ENCODE measurements around the gene RADIL.

Gene RADIL

DNA sequence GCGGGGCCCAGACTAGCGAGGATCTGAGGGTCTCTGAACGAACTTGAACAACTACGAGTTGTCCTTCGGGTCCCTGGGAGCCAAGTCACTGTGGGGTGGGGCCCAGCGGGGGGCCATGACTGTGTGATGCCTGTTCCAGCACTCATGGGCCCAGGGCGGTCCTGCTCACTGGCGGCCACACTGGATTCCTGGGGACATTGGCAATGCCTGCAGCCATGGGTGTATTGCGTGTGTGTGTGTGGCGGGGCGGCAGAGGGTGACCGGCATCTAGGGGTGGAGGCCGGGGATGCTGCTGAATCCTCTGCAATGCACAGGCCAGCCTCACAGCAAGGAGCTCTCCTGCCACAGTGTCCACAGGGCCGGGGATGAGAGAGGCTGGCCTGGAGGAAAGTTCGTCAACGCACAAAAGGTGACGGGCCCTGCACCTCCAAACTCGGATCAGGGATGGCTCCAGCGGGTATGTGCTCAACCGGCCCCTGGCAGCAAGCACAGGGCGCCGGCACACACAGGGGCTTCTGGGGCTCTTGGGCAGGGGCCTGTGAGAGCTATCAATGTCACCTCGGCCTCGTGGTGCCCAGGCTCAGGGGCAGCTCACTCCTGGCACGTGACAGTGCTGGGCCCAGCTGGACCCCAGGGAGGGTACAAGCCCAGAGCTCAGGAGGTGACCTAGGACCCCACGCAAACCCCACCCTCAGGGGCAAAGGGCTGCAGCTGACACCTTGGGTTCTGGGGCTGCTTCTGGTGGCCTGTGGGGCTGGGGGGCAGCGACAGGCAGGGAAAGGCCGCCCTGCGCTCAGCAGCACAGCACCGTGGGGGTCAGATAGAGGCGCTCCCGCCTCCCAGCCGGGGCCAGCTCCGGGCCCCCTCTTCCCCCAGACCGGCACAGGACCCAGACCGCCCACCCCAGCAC, 49.6 kb downstream of the RADIL start:
- Histone ChIP-seq H3K9ac (ENCODE audit: low read depth, low read length, poor library complexity, severe bottlenecking) (no peak overlapping the region), H3F3A (ENCODE audit: low read depth) (no peaks in the 10 kb centered on the region), H4K20me1 (ENCODE audit: insufficient read depth, low read length, poor library complexity, severe bottlenecking) (no peaks in the 10 kb centered on the region), H3K4me1 (ENCODE audit: insufficient read depth, low read length, poor library complexity, severe bottlenecking) (no peaks in the 10 kb centered on the region), H3K9me3 (ENCODE audit: insufficient read depth, low read depth, low read length) (no peaks in the 10 kb centered on the region), H3K27me3 (ENCODE audit: insufficient read depth, low read length, poor library complexity, severe bottlenecking) (no peaks in the 10 kb centered on the region), H3K36me3 (ENCODE audit: insufficient read depth, low read length) (no peaks in the 10 kb centered on the region), H3K79me2 (ENCODE audit: insufficient read depth, low read length) (no peaks in the 10 kb centered on the region), H2AFZ (ENCODE audit: low read length) (no peak overlapping the region), H3K4me2 (ENCODE audit: low read depth, low read length, poor library complexity, severe bottlenecking) (no peak overlapping the region), H3K4me3 (ENCODE audit: low read length, poor library complexity, severe bottlenecking) (no peak overlapping the region), H3K9me2 (replicated peaks; ENCODE audit: low read depth, low read length) (no peaks in the 10 kb centered on the region)
- TF ChIP-seq, protein P1, sequence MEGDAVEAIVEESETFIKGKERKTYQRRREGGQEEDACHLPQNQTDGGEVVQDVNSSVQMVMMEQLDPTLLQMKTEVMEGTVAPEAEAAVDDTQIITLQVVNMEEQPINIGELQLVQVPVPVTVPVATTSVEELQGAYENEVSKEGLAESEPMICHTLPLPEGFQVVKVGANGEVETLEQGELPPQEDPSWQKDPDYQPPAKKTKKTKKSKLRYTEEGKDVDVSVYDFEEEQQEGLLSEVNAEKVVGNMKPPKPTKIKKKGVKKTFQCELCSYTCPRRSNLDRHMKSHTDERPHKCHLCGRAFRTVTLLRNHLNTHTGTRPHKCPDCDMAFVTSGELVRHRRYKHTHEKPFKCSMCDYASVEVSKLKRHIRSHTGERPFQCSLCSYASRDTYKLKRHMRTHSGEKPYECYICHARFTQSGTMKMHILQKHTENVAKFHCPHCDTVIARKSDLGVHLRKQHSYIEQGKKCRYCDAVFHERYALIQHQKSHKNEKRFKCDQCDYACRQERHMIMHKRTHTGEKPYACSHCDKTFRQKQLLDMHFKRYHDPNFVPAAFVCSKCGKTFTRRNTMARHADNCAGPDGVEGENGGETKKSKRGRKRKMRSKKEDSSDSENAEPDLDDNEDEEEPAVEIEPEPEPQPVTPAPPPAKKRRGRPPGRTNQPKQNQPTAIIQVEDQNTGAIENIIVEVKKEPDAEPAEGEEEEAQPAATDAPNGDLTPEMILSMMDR (conservative IDR thresholded peaks at IDR 0.05; ENCODE audit: low read length), result no peak
- no peak for TF ChIP-seq EZH2phosphoT487 (IDR thresholded peaks at IDR 0.05; ENCODE audit: borderline replicate concordance)

DNA sequence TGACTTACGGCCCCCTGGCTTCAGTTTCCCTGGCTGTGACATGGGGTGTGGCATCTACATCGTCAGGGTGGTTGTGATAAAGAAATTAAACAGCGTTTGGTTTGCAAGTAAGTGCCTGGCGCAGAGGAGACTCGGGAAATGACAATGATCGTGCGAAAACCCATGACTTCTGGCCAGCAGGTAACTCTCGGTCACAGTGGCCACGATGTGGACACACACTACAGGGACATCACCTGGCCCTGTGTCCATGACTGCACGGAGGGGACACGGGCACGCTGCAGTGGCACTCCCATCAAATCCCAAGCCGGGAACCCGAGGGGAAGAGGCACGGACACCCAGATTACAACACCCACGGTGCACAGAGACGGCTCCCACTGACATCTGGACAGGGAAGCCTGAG, 50.3 kb downstream of the RADIL start:
- Histone ChIP-seq H3F3A (ENCODE audit: low read depth) (no peaks in the 10 kb centered on the region), H3K27me3 (ENCODE audit: insufficient read depth, low read length, poor library complexity, severe bottlenecking) (no peaks in the 10 kb centered on the region), H4K20me1 (ENCODE audit: insufficient read depth, low read length, poor library complexity, severe bottlenecking) (no peaks in the 10 kb centered on the region), H3K79me2 (ENCODE audit: insufficient read depth, low read length) (no peaks in the 10 kb centered on the region), H3K4me3 (ENCODE audit: low read length, poor library complexity, severe bottlenecking) (no peak overlapping the region), H3K9me2 (replicated peaks; ENCODE audit: low read depth, low read length) (no peaks in the 10 kb centered on the region), H3K36me3 (ENCODE audit: insufficient read depth, low read length) (no peaks in the 10 kb centered on the region), H3K4me2 (ENCODE audit: low read depth, low read length, poor library complexity, severe bottlenecking) (no peak overlapping the region), H2AFZ (ENCODE audit: low read length) (no peak overlapping the region), H3K9ac (ENCODE audit: low read depth, low read length, poor library complexity, severe bottlenecking) (no peak overlapping the region), H3K9me3 (ENCODE audit: insufficient read depth, low read depth, low read length) (no peaks in the 10 kb centered on the region), H3K4me1 (ENCODE audit: insufficient read depth, low read length, poor library complexity, severe bottlenecking) (no peaks in the 10 kb centered on the region)
- TF ChIP-seq EZH2phosphoT487 (IDR thresholded peaks at IDR 0.05; ENCODE audit: borderline replicate concordance), result no peak

DNA sequence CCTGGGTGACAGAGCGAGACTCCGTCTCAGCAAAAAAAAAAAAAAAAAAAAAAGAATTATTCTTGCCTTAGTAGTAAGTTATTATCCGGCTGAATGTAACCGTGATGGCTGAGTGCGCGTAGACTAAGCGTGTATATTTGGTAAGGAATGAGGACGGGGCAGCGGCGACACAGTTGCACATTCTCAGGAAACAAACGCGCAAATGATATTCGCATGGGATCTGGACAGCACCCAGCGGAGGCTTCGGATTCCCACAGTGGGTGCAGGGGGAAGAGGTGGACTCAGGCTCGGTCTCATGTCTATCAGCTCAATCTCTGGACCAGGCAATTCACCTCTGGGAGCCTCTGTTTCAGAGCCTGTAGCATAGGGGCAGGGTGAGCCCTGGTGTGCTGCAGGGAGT, 50.8 kb downstream of the RADIL start:
- Histone ChIP-seq H3K4me1 (ENCODE audit: insufficient read depth, low read length, poor library complexity, severe bottlenecking) (no peaks in the 10 kb centered on the region), H3K36me3 (ENCODE audit: insufficient read depth, low read length) (no peaks in the 10 kb centered on the region), H3K79me2 (ENCODE audit: insufficient read depth, low read length) (no peaks in the 10 kb centered on the region), H2AFZ (ENCODE audit: low read length) (no peak overlapping the region), H3K9me3 (ENCODE audit: insufficient read depth, low read depth, low read length) (no peaks in the 10 kb centered on the region), H3K27me3 (ENCODE audit: insufficient read depth, low read length, poor library complexity, severe bottlenecking) (no peaks in the 10 kb centered on the region), H3K9me2 (replicated peaks; ENCODE audit: low read depth, low read length) (no peaks in the 10 kb centered on the region), H4K20me1 (ENCODE audit: insufficient read depth, low read length, poor library complexity, severe bottlenecking) (no peaks in the 10 kb centered on the region), H3K4me3 (ENCODE audit: low read length, poor library complexity, severe bottlenecking) (no peak overlapping the region), H3F3A (ENCODE audit: low read depth) (no peaks in the 10 kb centered on the region), H3K4me2 (ENCODE audit: low read depth, low read length, poor library complexity, severe bottlenecking) (no peak overlapping the region), H3K9ac (ENCODE audit: low read depth, low read length, poor library complexity, severe bottlenecking) (no peak overlapping the region)
- no peak for TF ChIP-seq EZH2phosphoT487 (IDR thresholded peaks at IDR 0.05; ENCODE audit: borderline replicate concordance)
- TF ChIP-seq, protein P1 (conservative IDR thresholded peaks at IDR 0.05; ENCODE audit: low read length), result no peak
